ENCODE measurements around the gene ARHGAP27.
"Not testable (repeated sequence)": the region's sequence is repeated elsewhere in the genome, so short reads cannot be mapped to it uniquely, and the experiment has no call there.

Gene ARHGAP27

DNA sequence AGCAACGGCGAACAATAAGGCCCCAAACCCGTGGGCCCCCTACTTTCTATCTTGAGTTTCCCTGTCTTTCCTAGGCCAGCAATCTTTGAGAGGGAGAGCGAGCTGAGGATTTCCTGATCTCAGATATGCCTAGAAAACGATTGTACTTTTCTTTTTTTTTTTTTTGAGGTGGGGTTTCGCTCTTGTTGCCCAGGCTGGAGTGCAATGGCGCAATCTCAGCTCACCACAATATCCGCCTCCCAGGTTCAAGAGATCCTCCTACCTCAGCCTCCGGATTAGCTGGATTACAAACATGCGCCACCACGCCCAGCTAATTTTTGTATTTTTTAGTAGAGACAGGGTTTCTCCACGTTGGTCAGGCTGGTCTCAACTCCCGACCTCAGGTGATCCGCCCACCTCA is 15.0 kb upstream of the ARHGAP27 start:
- DNase-seq (ENCODE audit: low read depth, low spot score), result not testable (repeated sequence)

- DNase-seq (ENCODE audit: low read depth, low spot score), result not testable (repeated sequence)
These were observed 14.4 kb upstream of the ARHGAP27 start for GRCh38 chr17:45446872-45447625.

DNA sequence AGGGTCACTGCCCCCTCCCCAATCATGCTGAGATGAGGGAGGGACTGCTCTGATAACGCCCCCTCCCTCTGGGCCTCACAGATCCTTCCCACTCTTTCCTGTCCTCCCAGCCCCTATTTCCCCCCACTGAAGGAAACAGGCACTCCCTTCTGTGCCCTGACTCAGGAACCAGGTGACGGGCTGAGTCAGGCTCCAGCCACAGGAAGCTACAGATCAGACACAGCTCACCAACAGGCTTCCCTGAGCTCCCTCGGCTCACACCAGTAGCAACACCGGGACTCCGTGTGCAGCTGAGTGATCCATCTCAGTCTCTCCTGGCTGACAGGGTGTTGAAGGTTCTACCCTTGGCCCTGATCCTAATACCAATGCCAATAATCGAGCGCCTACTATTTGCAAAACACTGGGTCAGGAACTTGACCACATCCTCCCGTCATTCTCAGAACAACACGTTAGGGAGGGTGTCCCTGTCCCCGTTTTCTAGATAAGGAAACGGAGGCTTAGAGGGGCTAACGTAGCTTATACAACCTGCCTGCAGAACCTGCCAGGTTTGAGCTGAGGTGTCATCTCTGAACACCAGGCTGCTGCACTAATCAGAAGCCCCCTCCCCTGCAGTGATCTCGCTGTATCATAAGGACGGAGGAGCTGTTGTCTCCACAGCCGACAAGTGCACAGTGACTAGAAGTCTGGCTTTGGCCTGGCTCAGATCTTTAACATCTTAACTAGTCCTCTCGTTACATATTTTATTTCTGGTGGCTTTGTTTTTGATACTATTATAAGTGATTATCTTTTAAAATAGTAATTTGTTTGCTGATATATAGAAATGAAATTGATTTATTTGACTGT is 13.5 kb upstream of the ARHGAP27 start:
- not testable (repeated sequence) for DNase-seq (ENCODE audit: low read depth, low spot score)

- DNase-seq (ENCODE audit: low read depth, low spot score), result not testable (repeated sequence)
These were observed 12.5 kb upstream of the ARHGAP27 start for GRCh38 chr17:45444856-45445820.

DNA sequence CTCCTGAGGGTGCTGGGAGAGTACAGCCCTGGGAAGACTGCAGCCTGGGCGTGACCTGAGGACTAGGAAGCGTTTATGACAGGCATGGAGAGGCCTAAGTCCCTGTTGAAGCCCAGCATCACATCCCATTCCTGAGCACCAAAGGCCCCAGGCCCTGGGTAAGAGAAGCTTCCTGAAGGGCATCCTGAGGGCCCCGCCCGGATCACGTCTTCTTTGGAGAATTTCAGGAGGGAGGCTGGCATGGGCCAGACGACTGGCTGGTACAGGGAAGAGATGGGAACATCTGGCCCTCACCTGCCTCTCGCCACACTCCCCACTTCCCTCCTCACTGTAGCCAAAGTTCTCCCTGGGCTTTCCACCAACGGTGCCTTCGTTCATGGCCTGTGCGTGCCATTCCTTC is 11.6 kb upstream of the ARHGAP27 start:
- not testable (repeated sequence) for DNase-seq (ENCODE audit: low read depth, low spot score)

DNA sequence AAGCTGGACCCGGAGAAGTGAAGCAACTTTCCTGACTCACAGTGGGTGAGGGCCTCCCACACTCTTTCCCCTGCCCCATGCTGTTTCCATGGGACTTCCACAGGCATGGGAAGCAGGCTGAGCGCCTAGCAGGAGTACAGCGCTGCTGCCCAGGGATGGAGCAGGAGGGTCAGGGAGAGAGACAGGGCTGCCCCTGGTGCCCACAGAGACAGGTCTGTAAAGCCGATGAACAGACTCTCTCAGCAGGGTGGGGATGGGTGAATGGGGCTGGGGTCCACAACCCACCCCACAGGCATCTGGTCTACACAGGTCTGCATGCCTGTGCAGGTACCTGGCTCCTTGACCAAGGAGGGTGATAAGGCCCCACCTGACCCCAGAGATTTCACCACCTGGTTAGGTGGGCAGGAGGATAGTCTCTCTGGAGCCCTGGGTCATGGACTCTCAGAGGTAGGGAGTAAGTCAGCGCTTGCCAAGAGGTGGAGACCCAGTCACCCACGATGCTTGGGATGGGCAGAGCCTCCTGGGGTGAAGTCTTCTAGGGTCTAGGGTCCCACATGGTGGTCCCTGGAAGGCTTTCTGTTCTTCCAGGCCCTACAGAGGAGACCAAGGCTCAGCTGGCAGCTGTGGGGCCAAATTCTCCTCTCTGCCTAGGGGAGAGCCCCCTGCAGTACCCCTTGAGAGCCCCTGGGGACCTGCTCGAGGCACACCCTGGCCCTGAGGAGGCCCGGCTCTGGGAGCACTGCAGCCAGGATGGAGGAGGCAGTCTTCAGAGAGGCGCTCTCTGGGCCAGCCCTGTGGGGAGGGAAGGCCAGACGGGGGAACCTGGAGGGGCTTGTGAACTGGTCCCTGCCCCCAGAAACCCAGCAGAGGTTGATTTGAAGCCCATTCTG is 10.9 kb upstream of the ARHGAP27 start:
- DNase-seq (ENCODE audit: low read depth, low spot score), result not testable (repeated sequence)

DNA sequence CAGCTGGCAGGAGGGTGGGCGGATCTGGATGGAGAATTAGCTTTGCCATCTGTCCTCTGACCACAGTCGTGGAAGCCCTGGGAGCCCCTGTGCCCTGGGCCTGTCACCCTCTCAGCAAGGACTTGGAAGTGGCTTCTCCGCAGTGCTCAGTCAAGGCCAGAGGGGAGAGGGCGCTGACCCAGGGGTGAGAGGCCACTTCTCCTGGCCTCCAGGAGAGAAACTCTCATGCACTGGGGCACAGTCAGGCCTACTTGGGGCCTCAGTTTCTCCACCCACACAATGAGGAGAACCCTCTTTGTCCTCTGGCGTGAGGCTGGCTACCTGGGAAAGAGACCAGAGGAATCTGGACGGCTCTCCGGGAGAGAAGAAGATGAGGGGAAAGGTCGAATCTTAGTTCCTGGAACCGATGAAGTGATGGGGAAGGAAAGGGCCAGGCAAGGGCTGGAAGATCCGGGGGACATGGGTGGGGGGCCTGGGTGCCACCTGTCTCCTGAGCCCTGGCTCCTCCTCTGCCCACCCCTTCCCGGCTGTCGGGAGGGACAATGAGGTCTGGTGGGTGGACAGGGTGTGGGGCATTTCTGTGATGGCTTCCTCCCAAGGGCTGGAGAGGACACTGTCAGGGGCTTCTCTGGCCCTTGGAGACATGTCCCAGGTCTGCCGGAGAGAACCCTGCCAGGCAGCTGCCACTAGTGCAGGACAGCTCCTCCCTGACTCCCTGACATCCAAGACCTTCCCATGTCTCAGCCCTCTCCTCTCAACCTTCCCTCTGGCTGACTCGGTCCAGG is 9.0 kb upstream of the ARHGAP27 start:
- no peak for DNase-seq (ENCODE audit: low read depth, low spot score)

GRCh38 chr17:45440839-45441515 is 8.3 kb upstream of the ARHGAP27 start:
- DNase-seq (ENCODE audit: low read depth, low spot score), result not testable (repeated sequence)

GRCh38 chr17:45440161-45440778 is 7.6 kb upstream of the ARHGAP27 start:
- DNase-seq (ENCODE audit: low read depth, low spot score), result no peak

DNA sequence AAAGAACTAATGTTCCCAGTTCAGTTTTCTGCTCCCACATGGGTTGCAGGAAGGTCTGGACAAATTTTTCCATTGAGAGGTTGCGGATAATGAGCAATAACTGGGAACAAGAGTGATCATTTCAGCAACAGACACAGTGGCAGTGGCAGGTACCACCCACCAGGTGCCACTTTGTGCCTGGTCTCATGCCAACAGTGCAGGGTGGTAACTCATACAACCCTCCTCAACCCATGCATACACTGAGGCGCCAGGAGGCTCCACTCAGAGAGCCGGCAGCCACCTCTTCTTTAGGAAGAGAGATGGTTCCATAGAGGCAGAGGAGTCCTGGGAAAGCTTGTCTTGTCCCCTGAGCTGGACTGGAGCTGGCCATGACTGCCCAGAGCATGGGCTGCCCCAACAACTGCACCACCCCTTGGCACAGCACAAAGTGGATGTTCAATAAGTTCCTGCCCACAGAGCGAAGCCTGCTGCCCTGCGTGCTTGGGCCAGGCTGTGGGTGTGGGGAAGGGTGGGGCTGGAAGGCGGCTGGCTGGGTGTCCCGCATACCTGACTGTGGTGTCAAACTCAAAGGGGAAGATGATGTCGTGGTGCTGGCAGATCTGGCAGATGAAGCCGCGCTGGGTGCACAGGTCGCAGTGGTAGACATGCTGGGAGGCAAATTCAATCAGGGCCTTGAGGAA is 6.4 kb upstream of the ARHGAP27 start:
- DNase-seq (ENCODE audit: low read depth, low spot score), result no peak

DNA sequence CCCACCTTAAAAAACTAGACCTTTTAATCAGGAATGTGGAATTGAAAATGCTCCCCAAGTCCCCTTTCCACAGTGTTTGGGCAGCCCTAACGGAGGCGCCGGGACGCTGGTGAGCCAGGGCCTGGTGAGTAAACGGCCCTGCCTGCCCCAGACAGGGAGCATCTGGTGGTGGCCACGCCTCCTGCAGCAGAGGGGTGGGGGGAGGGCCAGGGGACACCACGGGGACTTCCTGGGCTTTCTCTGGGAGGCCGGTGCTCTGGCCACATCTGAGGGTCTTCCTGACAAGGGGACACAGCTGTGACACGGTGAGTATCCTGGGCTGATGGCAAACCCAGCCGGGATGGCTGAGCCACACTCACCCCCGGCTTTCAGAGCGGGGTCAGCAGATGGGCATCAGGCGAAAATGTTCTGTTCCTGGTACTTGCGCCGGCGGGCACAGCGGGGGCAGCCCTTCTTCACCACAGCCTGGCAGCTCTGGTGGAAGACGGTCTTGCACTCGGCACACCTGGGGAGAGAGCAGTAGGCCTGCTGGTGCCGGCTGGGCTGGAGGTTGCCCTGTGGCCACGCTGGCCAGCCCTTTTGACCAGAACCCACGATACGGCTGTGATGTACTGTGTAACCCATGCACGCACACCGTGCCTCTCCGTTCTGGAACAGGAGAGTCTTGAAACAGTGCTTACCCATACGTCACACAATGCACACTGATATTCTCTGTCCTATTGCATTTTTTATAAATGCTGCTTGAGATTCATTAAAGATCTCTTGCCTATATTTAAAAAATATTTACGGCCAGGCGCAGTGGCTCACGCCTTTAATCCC is 5.0 kb upstream of the ARHGAP27 start:
- no peak for DNase-seq (ENCODE audit: low read depth, low spot score)

- DNase-seq (ENCODE audit: low read depth, low spot score), result no peak
These were observed 4.2 kb upstream of the ARHGAP27 start for GRCh38 chr17:45436625-45437464.

DNA sequence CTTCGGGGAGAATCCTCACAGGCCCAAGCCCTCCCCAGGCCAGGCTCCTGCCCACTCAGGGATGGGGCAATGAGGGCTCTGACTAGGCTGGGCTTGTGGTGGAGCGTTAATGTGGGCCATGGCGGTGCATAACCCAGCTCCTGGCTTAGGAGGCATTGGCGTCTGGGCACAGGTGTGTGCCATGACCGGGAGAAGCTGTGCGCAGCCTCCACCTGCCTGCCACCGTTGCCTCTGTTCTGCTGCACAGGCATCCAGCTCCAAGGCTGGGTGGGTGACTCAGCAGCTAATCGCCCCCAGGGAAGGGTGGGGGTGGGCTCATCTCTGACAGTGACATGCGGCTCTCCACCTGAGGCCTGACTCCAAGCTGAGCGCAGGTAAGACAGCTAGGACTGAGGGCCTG is 3.5 kb upstream of the ARHGAP27 start:
- DNase-seq (ENCODE audit: low read depth, low spot score), result no peak

DNA sequence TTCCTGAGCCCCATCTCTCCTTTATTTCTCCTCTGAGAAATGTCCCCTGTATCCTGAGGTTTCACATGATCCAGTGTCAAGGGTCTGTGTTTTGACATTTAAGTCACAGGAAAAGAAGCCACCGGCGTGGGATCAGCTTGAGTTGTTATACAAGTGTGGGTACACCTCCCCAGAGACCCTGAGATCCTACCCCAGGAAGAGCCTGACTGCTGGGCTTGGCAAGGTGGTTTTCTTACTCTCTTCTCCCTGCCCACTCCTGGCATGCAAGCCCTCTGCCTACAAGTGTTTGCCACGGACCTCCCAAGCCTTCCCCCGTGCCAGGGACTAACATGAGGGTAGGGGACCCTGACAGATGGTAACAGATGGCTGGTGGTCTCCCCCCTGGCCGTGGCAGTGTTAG is 2.8 kb upstream of the ARHGAP27 start:
- no peak for DNase-seq (ENCODE audit: low read depth, low spot score)

GRCh38 chr17:45433159-45433535 is 477 bp upstream of the ARHGAP27 start:
- DNase-seq (ENCODE audit: low read depth, low spot score), result no peak

Measured in brain pericyte (primary cell).